ENCODE data around the gene MAPK10. TPM values are rescaled to one million over a fixed set of nuclear protein-coding genes. Genes with fewer than 3 reads are reported as not detected.

MAPK10 gene
- total and polyA plus RNA-seq, 5 donors from 2014 or later, result 0.72 TPM; not detected in 4

DNA sequence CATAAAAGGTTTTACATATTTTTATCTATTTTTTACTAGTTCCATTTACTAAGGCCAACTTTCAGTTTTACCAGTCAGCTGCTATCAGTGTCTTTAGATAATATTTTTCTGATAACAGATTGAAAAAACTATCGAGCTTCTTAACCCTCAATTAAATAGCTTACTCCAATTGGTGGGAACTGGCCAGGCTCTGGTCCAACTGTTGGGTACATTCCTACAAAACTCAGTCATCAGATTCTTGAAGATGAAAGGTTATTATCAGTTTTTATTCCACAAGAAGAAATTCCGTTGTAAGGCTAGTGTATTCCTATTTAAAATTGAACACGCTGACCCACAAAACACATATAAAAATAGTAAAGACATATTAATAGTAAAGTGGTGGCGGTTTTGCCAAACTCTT lies 346.2 kb downstream of the MAPK10 start:
- Histone ChIP-seq H3K4me3 (ENCODE audit: low read depth, low read length) (no peak overlapping the region), H3K27me3 (ENCODE audit: control insufficient read depth, insufficient read depth, low read length) (no peaks in the 10 kb centered on the region), H3K9me3 (ENCODE audit: control insufficient read depth in 2 of 2, low read length in 2 of 2) (no peaks in the 10 kb centered on the region), H3K27ac (ENCODE audit: insufficient read depth, low read length, poor library complexity, severe bottlenecking) (no peak overlapping the region), H3K36me3 (ENCODE audit: control insufficient read depth, insufficient read depth, low read length) (no peaks in the 10 kb centered on the region), H3K4me1 (ENCODE audit: control insufficient read depth, insufficient read depth, low read length, poor library complexity, severe bottlenecking) (no peaks in the 10 kb centered on the region)
- ATAC-seq (ENCODE audit: low read depth in 2 of 2), result no peak
- Mint-ChIP-seq H3K27me3 (no peaks in the 10 kb centered on the region), H3K4me3 (no peak overlapping the region), H3K4me1 (no peaks in the 10 kb centered on the region), H3K36me3 (no peaks in the 10 kb centered on the region), H3K9me3 (peaks cover 0 to 1% (median 0%) of the 10 kb centered on the region in 7 donors), H3K27ac (no peak overlapping the region)
- DNase-seq, result no peak

DNA sequence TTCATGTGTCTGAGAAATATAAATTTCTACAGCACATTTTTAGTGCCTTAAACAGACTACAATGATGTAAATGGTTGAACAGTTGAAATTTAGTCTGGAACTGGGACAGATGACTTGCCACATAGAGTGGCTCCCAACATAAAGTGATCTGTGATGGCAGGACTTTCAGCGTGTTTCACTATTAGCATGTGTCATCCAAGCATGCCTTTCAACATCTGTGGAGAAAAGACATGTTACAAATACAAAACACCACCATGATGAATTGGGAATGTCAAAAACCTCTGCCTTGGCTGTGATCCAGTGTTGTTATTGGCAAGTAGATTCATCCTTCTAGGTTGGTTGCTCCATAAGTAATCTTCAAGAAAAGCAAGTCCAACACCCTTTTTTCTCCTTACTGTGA lies 348.7 kb downstream of the MAPK10 start:
- Histone ChIP-seq H3K4me1 (ENCODE audit: control insufficient read depth, insufficient read depth, low read length, poor library complexity, severe bottlenecking) (no peaks in the 10 kb centered on the region), H3K4me3 (ENCODE audit: low read depth, low read length) (no peak overlapping the region), H3K9me3 (ENCODE audit: control insufficient read depth in 2 of 2, low read length in 2 of 2) (no peaks in the 10 kb centered on the region), H3K27ac (ENCODE audit: insufficient read depth, low read length, poor library complexity, severe bottlenecking) (no peak overlapping the region), H3K27me3 (ENCODE audit: control insufficient read depth, insufficient read depth, low read length) (no peaks in the 10 kb centered on the region), H3K36me3 (ENCODE audit: control insufficient read depth, insufficient read depth, low read length) (no peaks in the 10 kb centered on the region)
- H3K9me3 Mint-ChIP-seq, result peaks cover 0 to 1% (median 0%) of the 10 kb centered on the region in 7 donors
- H3K27ac Mint-ChIP-seq, result no peak overlapping the region
- no peak overlapping the region for H3K4me3 Mint-ChIP-seq
- H3K36me3 Mint-ChIP-seq, result no peaks in the 10 kb centered on the region
- no peak for DNase-seq
- H3K27me3 Mint-ChIP-seq, result no peaks in the 10 kb centered on the region
- ATAC-seq (ENCODE audit: low read depth in 2 of 2), result no peak
- H3K4me1 Mint-ChIP-seq, result no peaks in the 10 kb centered on the region

DNA sequence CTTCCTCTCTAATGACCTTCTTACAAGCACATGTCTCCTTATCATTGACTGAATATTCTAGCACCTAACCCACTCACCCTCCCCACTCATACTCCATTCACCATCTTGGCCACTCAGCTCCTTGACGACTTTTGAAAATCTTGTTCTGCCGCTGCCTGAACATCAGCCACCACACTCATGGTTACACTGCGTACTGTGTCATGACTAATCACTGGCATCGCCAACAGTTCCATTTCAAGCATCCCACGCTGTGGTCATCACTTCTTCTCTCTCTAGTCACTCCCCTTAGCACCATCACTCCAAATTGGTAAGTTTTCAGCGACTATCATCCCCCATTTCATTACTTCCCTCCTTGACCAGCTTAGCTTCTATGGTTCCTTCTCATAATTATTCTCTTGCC lies 352.8 kb downstream of the MAPK10 start:
- no peaks in the 10 kb centered on the region for H3K27me3 ChIP-seq (ENCODE audit: control insufficient read depth, insufficient read depth, low read length)
- no peaks in the 10 kb centered on the region for H3K9me3 ChIP-seq (ENCODE audit: control insufficient read depth in 2 of 2, low read length in 2 of 2)
- Mint-ChIP-seq H3K27me3 (no peaks in the 10 kb centered on the region), H3K27ac (no peak overlapping the region), H3K9me3 (peaks cover 0 to 1% (median 0%) of the 10 kb centered on the region in 7 donors), H3K4me1 (no peaks in the 10 kb centered on the region), H3K4me3 (no peak overlapping the region), H3K36me3 (no peaks in the 10 kb centered on the region)
- H3K4me3 ChIP-seq (ENCODE audit: low read depth, low read length), result no peak overlapping the region
- H3K4me1 ChIP-seq (ENCODE audit: control insufficient read depth, insufficient read depth, low read length, poor library complexity, severe bottlenecking), result no peaks in the 10 kb centered on the region
- ATAC-seq (ENCODE audit: low read depth in 2 of 2) (no peak), DNase-seq (no peak)
- no peak overlapping the region for H3K27ac ChIP-seq (ENCODE audit: insufficient read depth, low read length, poor library complexity, severe bottlenecking)
- H3K36me3 ChIP-seq (ENCODE audit: control insufficient read depth, insufficient read depth, low read length), result no peaks in the 10 kb centered on the region

DNA sequence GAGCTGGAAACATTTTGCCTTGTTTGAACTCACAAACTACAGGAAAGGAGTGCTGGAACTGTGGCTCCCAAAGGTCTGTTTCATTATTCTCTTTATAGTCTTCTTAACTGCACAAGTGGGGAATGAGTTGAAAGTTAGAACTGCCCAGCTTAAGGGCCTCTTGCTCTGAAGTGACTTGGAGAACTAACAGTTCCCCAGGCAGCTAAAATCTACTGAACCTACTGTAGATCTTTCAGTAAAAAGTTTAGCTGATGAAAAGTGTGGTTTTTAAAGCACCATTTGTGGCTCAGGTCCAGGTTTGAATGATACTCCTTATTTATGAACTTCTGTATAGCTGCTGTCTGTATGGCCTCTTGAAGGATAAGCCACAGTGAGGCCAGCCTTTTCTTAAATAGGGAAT lies 353.8 kb downstream of the MAPK10 start:
- ATAC-seq (ENCODE audit: low read depth in 2 of 2), result no peak
- Mint-ChIP-seq H3K4me1 (no peaks in the 10 kb centered on the region), H3K9me3 (peaks cover 0 to 1% (median 0%) of the 10 kb centered on the region in 7 donors)

DNA sequence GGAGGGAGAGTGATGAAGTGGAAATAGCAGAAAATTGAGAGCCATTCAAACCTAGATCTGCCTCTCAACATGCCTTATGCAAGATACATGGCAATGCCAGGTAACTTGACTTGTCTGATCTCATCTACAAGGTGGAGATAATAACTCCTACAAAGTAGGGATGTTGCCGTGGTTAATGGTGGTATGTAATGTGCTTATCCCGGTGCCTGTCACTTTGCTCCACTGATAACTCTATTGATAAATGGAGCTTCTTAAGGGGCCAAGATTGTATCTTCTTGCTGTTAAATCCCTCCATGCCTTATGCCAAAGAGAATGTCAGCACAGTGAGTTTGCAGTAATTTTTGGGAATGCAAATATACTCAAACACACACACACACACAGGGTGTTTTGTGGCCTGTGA lies 355.8 kb downstream of the MAPK10 start:
- H3K9me3 Mint-ChIP-seq, result peaks cover 0 to 1% (median 0%) of the 10 kb centered on the region in 7 donors
- H3K9me3 ChIP-seq (ENCODE audit: control insufficient read depth in 2 of 2, low read length in 2 of 2), result no peaks in the 10 kb centered on the region
- no peaks in the 10 kb centered on the region for H3K27me3 ChIP-seq (ENCODE audit: control insufficient read depth, insufficient read depth, low read length)
- H3K36me3 Mint-ChIP-seq, result no peaks in the 10 kb centered on the region
- H3K4me3 Mint-ChIP-seq, result no peak overlapping the region
- H3K27me3 Mint-ChIP-seq, result no peaks in the 10 kb centered on the region
- no peak for DNase-seq
- H3K27ac ChIP-seq (ENCODE audit: insufficient read depth, low read length, poor library complexity, severe bottlenecking), result no peak overlapping the region
- no peaks in the 10 kb centered on the region for H3K4me1 Mint-ChIP-seq
- H3K27ac Mint-ChIP-seq, result no peak overlapping the region
- no peak for ATAC-seq (ENCODE audit: low read depth in 2 of 2)
- H3K4me3 ChIP-seq (ENCODE audit: low read depth, low read length), result no peak overlapping the region
- no peaks in the 10 kb centered on the region for H3K36me3 ChIP-seq (ENCODE audit: control insufficient read depth, insufficient read depth, low read length)
- no peaks in the 10 kb centered on the region for H3K4me1 ChIP-seq (ENCODE audit: control insufficient read depth, insufficient read depth, low read length, poor library complexity, severe bottlenecking)

More for the DNA sequence above, 353.8 kb downstream of the MAPK10 start:
- no peaks in the 10 kb centered on the region for H3K9me3 ChIP-seq (ENCODE audit: control insufficient read depth in 2 of 2, low read length in 2 of 2)
- Mint-ChIP-seq H3K27ac (no peak overlapping the region), H3K4me3 (no peak overlapping the region), H3K27me3 (no peaks in the 10 kb centered on the region), H3K36me3 (no peaks in the 10 kb centered on the region)
- no peaks in the 10 kb centered on the region for H3K4me1 ChIP-seq (ENCODE audit: control insufficient read depth, insufficient read depth, low read length, poor library complexity, severe bottlenecking)
- DNase-seq, result no peak
- H3K27me3 ChIP-seq (ENCODE audit: control insufficient read depth, insufficient read depth, low read length), result no peaks in the 10 kb centered on the region
- H3K27ac ChIP-seq (ENCODE audit: insufficient read depth, low read length, poor library complexity, severe bottlenecking), result no peak overlapping the region
- H3K4me3 ChIP-seq (ENCODE audit: low read depth, low read length), result no peak overlapping the region
- H3K36me3 ChIP-seq (ENCODE audit: control insufficient read depth, insufficient read depth, low read length), result no peaks in the 10 kb centered on the region

DNA sequence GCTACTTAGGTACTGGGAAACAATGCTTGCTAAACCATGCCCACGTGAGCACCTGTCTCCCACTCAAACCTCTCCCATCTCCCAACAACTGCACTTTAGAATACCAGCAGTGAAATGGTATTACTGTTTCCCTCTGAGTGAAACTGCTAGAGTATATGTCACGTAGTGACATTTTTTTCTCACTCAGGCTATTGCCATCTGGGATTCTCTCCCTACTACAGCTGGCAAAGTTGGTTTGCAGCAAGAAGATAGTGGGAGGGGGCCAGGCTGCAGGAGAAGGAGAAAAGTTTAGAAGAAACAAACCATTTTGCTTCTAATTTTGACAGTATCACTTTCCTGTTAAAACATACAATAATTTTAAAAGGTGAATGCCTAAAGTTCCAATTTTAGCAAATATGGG lies 358.3 kb downstream of the MAPK10 start:
- no peaks in the 10 kb centered on the region for H3K4me1 ChIP-seq (ENCODE audit: control insufficient read depth, insufficient read depth, low read length, poor library complexity, severe bottlenecking)
- ATAC-seq (ENCODE audit: low read depth in 2 of 2) (no peak), DNase-seq (no peak)
- H3K4me3 ChIP-seq (ENCODE audit: low read depth, low read length), result no peak overlapping the region
- Mint-ChIP-seq H3K9me3 (peaks cover 0 to 1% (median 0%) of the 10 kb centered on the region in 7 donors), H3K27me3 (no peaks in the 10 kb centered on the region), H3K36me3 (no peaks in the 10 kb centered on the region), H3K27ac (no peak overlapping the region), H3K4me1 (no peaks in the 10 kb centered on the region), H3K4me3 (no peak overlapping the region)
- no peaks in the 10 kb centered on the region for H3K36me3 ChIP-seq (ENCODE audit: control insufficient read depth, insufficient read depth, low read length)
- H3K9me3 ChIP-seq (ENCODE audit: control insufficient read depth in 2 of 2, low read length in 2 of 2), result no peaks in the 10 kb centered on the region
- H3K27ac ChIP-seq (ENCODE audit: insufficient read depth, low read length, poor library complexity, severe bottlenecking), result no peak overlapping the region
- no peaks in the 10 kb centered on the region for H3K27me3 ChIP-seq (ENCODE audit: control insufficient read depth, insufficient read depth, low read length)

DNA sequence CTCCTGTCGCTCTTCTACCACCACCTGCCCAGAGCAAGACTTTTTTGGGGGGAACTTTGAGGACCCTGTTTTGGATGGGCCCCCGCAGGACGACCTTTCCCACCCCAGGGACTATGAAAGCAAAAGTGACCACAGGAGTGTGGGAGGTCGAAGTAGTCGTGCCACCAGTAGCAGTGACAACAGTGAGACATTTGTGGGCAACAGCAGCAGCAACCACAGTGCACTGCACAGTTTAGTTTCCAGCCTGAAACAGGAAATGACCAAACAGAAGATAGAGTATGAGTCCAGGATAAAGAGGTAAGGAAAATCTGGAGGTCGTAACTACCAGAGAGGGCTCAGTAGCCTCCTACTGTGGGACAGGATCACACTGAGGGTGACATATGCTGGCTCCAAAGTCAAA lies 364.5 kb downstream of the MAPK10 start:
- Histone ChIP-seq H3K36me3 (ENCODE audit: control insufficient read depth, insufficient read depth, low read length) (no peaks in the 10 kb centered on the region), H3K4me1 (ENCODE audit: control insufficient read depth, insufficient read depth, low read length, poor library complexity, severe bottlenecking) (no peaks in the 10 kb centered on the region), H3K27ac (ENCODE audit: insufficient read depth, low read length, poor library complexity, severe bottlenecking) (no peak overlapping the region), H3K4me3 (ENCODE audit: low read depth, low read length) (no peak overlapping the region), H3K9me3 (ENCODE audit: control insufficient read depth in 2 of 2, low read length in 2 of 2) (no peaks in the 10 kb centered on the region), H3K27me3 (ENCODE audit: control insufficient read depth, insufficient read depth, low read length) (no peaks in the 10 kb centered on the region)
- H3K36me3 Mint-ChIP-seq, result no peaks in the 10 kb centered on the region
- H3K9me3 Mint-ChIP-seq, result peaks cover 0 to 4% (median 0%) of the 10 kb centered on the region in 7 donors
- no peaks in the 10 kb centered on the region for H3K27me3 Mint-ChIP-seq
- DNase-seq (no peak), ATAC-seq (ENCODE audit: low read depth in 2 of 2) (no peak)
- no peak overlapping the region for H3K27ac Mint-ChIP-seq
- H3K4me1 Mint-ChIP-seq, result no peaks in the 10 kb centered on the region
- no peak overlapping the region for H3K4me3 Mint-ChIP-seq

DNA sequence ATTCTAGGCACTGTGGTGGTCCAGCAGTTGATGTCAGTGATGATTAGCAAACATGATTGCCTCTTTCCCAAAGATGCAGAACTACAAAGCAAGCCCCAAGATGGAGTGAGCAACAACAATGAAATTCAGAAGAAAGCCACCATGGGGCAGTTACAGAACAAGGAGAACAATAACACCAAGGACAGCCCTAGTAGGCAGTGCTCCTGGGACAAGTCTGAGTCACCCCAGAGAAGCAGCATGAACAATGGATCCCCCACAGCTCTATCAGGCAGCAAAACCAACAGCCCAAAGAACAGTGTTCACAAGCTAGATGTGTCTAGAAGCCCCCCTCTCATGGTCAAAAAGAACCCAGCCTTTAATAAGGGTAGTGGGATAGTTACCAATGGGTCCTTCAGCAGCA lies 365.3 kb downstream of the MAPK10 start:
- no peaks in the 10 kb centered on the region for H3K9me3 ChIP-seq (ENCODE audit: control insufficient read depth in 2 of 2, low read length in 2 of 2)
- no peak overlapping the region for H3K4me3 ChIP-seq (ENCODE audit: low read depth, low read length)
- H3K27ac Mint-ChIP-seq, result no peak overlapping the region
- no peaks in the 10 kb centered on the region for H3K4me1 Mint-ChIP-seq
- no peaks in the 10 kb centered on the region for H3K36me3 Mint-ChIP-seq
- no peaks in the 10 kb centered on the region for H3K27me3 ChIP-seq (ENCODE audit: control insufficient read depth, insufficient read depth, low read length)
- H3K4me1 ChIP-seq (ENCODE audit: control insufficient read depth, insufficient read depth, low read length, poor library complexity, severe bottlenecking), result no peaks in the 10 kb centered on the region
- no peak overlapping the region for H3K4me3 Mint-ChIP-seq
- DNase-seq (no peak), ATAC-seq (ENCODE audit: low read depth in 2 of 2) (no peak)
- H3K36me3 ChIP-seq (ENCODE audit: control insufficient read depth, insufficient read depth, low read length), result no peaks in the 10 kb centered on the region
- H3K9me3 Mint-ChIP-seq, result peaks cover 0 to 4% (median 0%) of the 10 kb centered on the region in 7 donors
- no peaks in the 10 kb centered on the region for H3K27me3 Mint-ChIP-seq
- H3K27ac ChIP-seq (ENCODE audit: insufficient read depth, low read length, poor library complexity, severe bottlenecking), result no peak overlapping the region
